VCaP (cell line): ENCODE data around the gene NCOA5.

ENCODE experiments used
- H3K27ac ChIP-seq: fragments of 450-650 bp; 2 replicates; pipeline ENCODE4 v1.5.1; 2017
- CTCF ChIP-seq: fragments of 450-650 bp; conservative IDR thresholded peaks from 2 replicates; pipeline ENCODE4 v1.5.1; 2017; ENCODE audit warnings: mild to moderate bottlenecking, moderate library complexity

Gene NCOA5

GRCh38 chr20:46058599-46059281 is 31.0 kb downstream of the NCOA5 start:
- no peak for TF ChIP-seq CTCF

GRCh38 chr20:46057856-46058598 is 31.7 kb downstream of the NCOA5 start:
- H3K27ac ChIP-seq, result no peak overlapping the region
- TF ChIP-seq CTCF, result no peak

More at GRCh38 chr20:46058599-46059281, 31.0 kb downstream of the NCOA5 start:
- H3K27ac ChIP-seq, result no peak overlapping the region

- H3K27ac ChIP-seq, result no peak overlapping the region
- no peak for TF ChIP-seq CTCF
Observed at GRCh38 chr20:46056970-46057855, 32.5 kb downstream of the NCOA5 start.

GRCh38 chr20:46056027-46056833 is 33.5 kb downstream of the NCOA5 start:
- TF ChIP-seq CTCF, result no peak
- H3K27ac ChIP-seq, result no peak overlapping the region

GRCh38 chr20:46055269-46055668 is 34.5 kb downstream of the NCOA5 start:
- no peak overlapping the region for H3K27ac ChIP-seq
- no peak for TF ChIP-seq CTCF

GRCh38 chr20:46054606-46055005 is 35.2 kb downstream of the NCOA5 start:
- no peak overlapping the region for H3K27ac ChIP-seq
- TF ChIP-seq CTCF, result no peak
